ENCODE data around the gene EPB41L1. TPM values are rescaled to one million over a fixed set of nuclear protein-coding genes. Genes with fewer than 3 reads are reported as not detected.

The EPB41L1 gene
- polyA plus RNA-seq, 1 donor from 2014 or later = 38.2 TPM

- H4K20me1 ChIP-seq (ENCODE audit: insufficient read depth) = no peaks in the 10 kb centered on the region
- H3K9me2 ChIP-seq (ENCODE audit: insufficient read depth, low read length) = no peaks in the 10 kb centered on the region
- H3K36me3 ChIP-seq (ENCODE audit: insufficient read depth, low read length) = peaks cover 4% of the 10 kb centered on the region
- H3K27ac ChIP-seq (ENCODE audit: low read length) = no peak overlapping the region
- no peak overlapping the region for H3K4me2 ChIP-seq (ENCODE audit: low read length)
- H3F3A ChIP-seq (ENCODE audit: insufficient read depth, low read length, poor library complexity, severe bottlenecking) = no peaks in the 10 kb centered on the region
- no peak overlapping the region for H3K9ac ChIP-seq (ENCODE audit: low read length)
- H3K9me3 ChIP-seq (ENCODE audit: low read length) = no peaks in the 10 kb centered on the region
- TF ChIP-seq POLR2AphosphoS5 (IDR thresholded peaks at IDR 0.05) (no peak), EP300 (conservative IDR thresholded peaks at IDR 0.05; ENCODE audit: poor library complexity, severe bottlenecking) (no peak), TAF1 (IDR thresholded peaks at IDR 0.05; ENCODE audit: low read depth) (no peak), CTCF (IDR thresholded peaks at IDR 0.05; ENCODE audit: poor library complexity, severe bottlenecking) (no peak), EZH2 (IDR thresholded peaks at IDR 0.05; ENCODE audit: borderline replicate concordance, insufficient read depth, low read length, poor library complexity, severe bottlenecking) (no peak), REST (IDR thresholded peaks at IDR 0.05; ENCODE audit: borderline replicate concordance) (no peak), SMC3 (conservative IDR thresholded peaks at IDR 0.05; ENCODE audit: poor library complexity) (no peak), MXI1 (conservative IDR thresholded peaks at IDR 0.05; ENCODE audit: poor library complexity, severe bottlenecking) (no peak), RAD21 (conservative IDR thresholded peaks at IDR 0.05) (no peak)
- H3K4me3 ChIP-seq (ENCODE audit: low read length) = no peak overlapping the region
- H3K27me3 ChIP-seq (ENCODE audit: insufficient read depth, low read depth, low read length) = no peaks in the 10 kb centered on the region
- H2AFZ ChIP-seq (ENCODE audit: low read depth, low read length) = no peak overlapping the region
- H3K79me2 ChIP-seq (replicated peaks; ENCODE audit: insufficient read depth, low read length) = peaks cover 4% of the 10 kb centered on the region
Measured at GRCh38 chr20:36251426-36251825, 96.9 kb downstream of the EPB41L1 start.

- Histone ChIP-seq H3F3A (ENCODE audit: insufficient read depth, low read length, poor library complexity, severe bottlenecking) (no peaks in the 10 kb centered on the region), H3K36me3 (ENCODE audit: insufficient read depth, low read length) (peaks cover 4% of the 10 kb centered on the region), H3K27me3 (ENCODE audit: insufficient read depth, low read depth, low read length) (no peaks in the 10 kb centered on the region), H3K4me2 (ENCODE audit: low read length) (no peak overlapping the region), H3K79me2 (replicated peaks; ENCODE audit: insufficient read depth, low read length) (peaks cover 4% of the 10 kb centered on the region), H4K20me1 (ENCODE audit: insufficient read depth) (no peaks in the 10 kb centered on the region), H3K9me3 (ENCODE audit: low read length) (no peaks in the 10 kb centered on the region), H3K4me3 (ENCODE audit: low read length) (no peak overlapping the region), H3K9me2 (ENCODE audit: insufficient read depth, low read length) (no peaks in the 10 kb centered on the region), H3K27ac (ENCODE audit: low read length) (no peak overlapping the region), H2AFZ (ENCODE audit: low read depth, low read length) (no peak overlapping the region), H3K9ac (ENCODE audit: low read length) (no peak overlapping the region)
- TF ChIP-seq RAD21 (conservative IDR thresholded peaks at IDR 0.05) (no peak), SMC3 (conservative IDR thresholded peaks at IDR 0.05; ENCODE audit: poor library complexity) (no peak), CTCF (IDR thresholded peaks at IDR 0.05; ENCODE audit: poor library complexity, severe bottlenecking) (no peak), POLR2AphosphoS5 (IDR thresholded peaks at IDR 0.05) (no peak), MXI1 (conservative IDR thresholded peaks at IDR 0.05; ENCODE audit: poor library complexity, severe bottlenecking) (no peak), EP300 (conservative IDR thresholded peaks at IDR 0.05; ENCODE audit: poor library complexity, severe bottlenecking) (no peak), REST (IDR thresholded peaks at IDR 0.05; ENCODE audit: borderline replicate concordance) (no peak), EZH2 (IDR thresholded peaks at IDR 0.05; ENCODE audit: borderline replicate concordance, insufficient read depth, low read length, poor library complexity, severe bottlenecking) (no peak), TAF1 (IDR thresholded peaks at IDR 0.05; ENCODE audit: low read depth) (no peak)
Measured at GRCh38 chr20:36252511-36252910, 98.0 kb downstream of the EPB41L1 start.
